Measurements from ENCODE around the gene EFHC1. TPM values are rescaled to one million over a fixed set of nuclear protein-coding genes. Genes with fewer than 3 reads are reported as not detected.

The EFHC1 gene
- total and polyA plus RNA-seq, 2 of the 13 experiments (the other 11 are each of a cell fraction or from before 2014, with no cell fraction given) = 23.4 to 29.5 TPM

- TF ChIP-seq ZHX2 (IDR thresholded peaks at IDR 0.05; ENCODE audit: low read depth) = peak; percentile 23; the same call in 1 of the 2 replicates
- TF ChIP-seq ZHX2 (CRISPR knock-in tag; IDR thresholded peaks at IDR 0.05; ENCODE audit: borderline replicate concordance) = no peak
- peak; percentile 96; the same call in 1 of the 2 replicates for TF ChIP-seq KLF9 (CRISPR knock-in tag; IDR thresholded peaks at IDR 0.05; ENCODE audit: low read depth)
- peak; percentile 63; the same call in 1 of the 2 replicates for TF ChIP-seq ZSCAN21 (CRISPR knock-in tag; IDR thresholded peaks at IDR 0.05; ENCODE audit: borderline replicate concordance)
- no peak for TF ChIP-seq SRF (IDR thresholded peaks at IDR 0.05; ENCODE audit: low read depth, low read length)
- peak; percentile 42 for TF ChIP-seq ZNF407 (CRISPR knock-in tag; IDR thresholded peaks at IDR 0.05; ENCODE audit: not compliant biosample characterization)
- TF ChIP-seq NBN (conservative IDR thresholded peaks at IDR 0.05) = no peak
- no peak for TF ChIP-seq CC2D1A (CRISPR knock-in tag; IDR thresholded peaks at IDR 0.05)
- TF ChIP-seq DDIT3 (CRISPR knock-in tag; IDR thresholded peaks at IDR 0.05) = peak; percentile 50; the same call in 1 of the 2 replicates
- TF ChIP-seq ZNF75D (CRISPR knock-in tag; IDR thresholded peaks at IDR 0.05; ENCODE audit: borderline replicate concordance) = no peak
- no peak for TF ChIP-seq ATF7 (IDR thresholded peaks at IDR 0.05)
- peak; percentile 67 for TF ChIP-seq ATF7 (CRISPR knock-in tag; IDR thresholded peaks at IDR 0.05)
- TF ChIP-seq NR2F6 (IDR thresholded peaks at IDR 0.05) = no peak
- TF ChIP-seq NR2F6 (CRISPR knock-in tag; IDR thresholded peaks at IDR 0.05) = peak; percentile 61
- peak; percentile 68 for TF ChIP-seq PPARG (CRISPR knock-in tag; conservative IDR thresholded peaks at IDR 0.05)
Measured at GRCh38 chr6:52419809-52420667, at the start of gene EFHC1 (continued).
